Jurkat, Clone E6-1 (cell line): ENCODE results near the gene CLDN5.
"Not testable (repeated sequence)": the region's sequence is repeated elsewhere in the genome, so short reads cannot be mapped to it uniquely, and the experiment has no call there.

Experiments used
- DNase-seq: peaks from one replicate; pipeline ENCODE4 v3.0.0-alpha.2; 2011; ENCODE audit warnings: low read depth, low spot score
- H3K4me3 ChIP-seq: 2 replicates; pipeline ENCODE4 v1.5.1; 2011; ENCODE audit warnings: mild to moderate bottlenecking, low read length, control low read depth, moderate library complexity

The CLDN5 gene

DNA sequence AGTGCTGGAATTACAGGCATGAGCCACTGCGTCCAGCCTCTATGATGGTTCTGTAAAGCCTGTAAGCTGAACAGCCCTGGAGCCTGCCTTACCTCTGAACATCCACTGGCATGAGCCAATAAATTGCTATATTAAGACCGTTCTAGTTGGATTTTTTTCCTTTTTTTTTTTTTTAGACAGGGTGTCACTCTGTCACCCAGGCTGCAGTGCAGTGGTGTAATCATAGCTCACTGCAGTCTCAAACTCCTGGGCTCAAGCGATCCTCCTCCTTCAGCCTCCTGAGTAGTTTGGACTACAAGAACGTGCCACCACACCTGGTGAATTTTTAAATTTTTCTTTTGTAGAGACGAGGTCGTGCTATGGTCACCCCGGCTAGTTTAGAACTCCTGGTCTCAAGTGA, 26.2 kb upstream of the CLDN5 start:
- H3K4me3 ChIP-seq = no peak overlapping the region
- DNase-seq = no peak

DNA sequence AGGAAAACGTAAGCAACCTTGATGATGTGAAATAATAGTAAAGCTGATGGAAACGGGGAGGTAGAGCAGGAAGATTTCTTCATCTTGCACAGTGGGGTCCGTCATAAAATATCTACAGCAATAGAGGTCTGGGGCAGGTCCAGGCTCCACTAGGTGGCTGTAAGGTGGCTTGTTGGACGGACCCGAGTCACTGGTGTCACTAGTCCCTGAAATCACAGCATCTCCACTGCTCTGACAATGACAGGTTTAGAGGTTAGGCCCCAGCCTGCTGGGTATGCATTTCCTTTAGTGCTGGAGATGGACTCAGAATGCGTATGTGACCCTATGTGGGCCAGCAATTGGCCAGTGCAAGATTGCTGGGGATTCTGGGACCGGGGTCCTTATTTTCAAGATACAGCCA, 25.2 kb upstream of the CLDN5 start:
- H3K4me3 ChIP-seq = no peak overlapping the region
- no peak for DNase-seq

DNA sequence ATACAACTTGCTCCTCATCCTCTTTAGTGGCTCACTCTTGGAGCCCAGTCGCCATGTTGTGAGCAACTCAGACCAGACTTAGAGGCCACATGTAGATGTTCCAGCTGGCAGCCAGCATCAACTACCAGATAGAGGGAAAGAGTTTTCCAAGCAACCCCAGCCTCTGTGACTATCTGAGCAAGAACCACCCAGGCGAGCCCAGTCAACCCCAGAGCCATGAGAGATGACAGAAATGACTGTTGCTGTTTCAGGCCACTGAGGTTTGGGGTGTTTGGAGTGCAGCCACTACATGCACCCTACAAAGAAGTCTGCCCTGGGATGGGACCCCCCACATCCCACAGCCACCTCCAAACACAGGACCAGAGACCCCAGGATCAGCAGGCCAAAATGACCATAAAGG, 24.8 kb upstream of the CLDN5 start:
- H3K4me3 ChIP-seq = no peak overlapping the region
- no peak for DNase-seq

DNA sequence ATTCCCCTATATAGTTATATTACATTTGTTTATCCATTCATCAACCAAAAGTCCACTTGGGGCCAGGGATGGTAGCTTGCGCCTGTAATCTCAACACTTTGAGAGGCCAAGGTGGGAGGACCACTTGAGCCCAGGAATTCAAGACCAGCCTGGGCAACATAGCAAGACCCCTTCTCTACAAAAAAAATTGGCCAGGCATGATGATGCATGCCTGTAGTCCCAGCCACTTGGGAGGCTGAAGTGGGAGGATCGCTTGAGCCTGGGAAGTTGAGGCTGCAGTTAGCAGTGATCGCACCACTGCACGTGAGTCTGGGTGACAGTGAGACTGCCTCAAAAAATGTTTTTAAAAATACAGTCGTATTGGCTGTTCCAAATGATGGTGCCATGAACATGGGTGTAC, 24.2 kb upstream of the CLDN5 start:
- not testable (repeated sequence) for H3K4me3 ChIP-seq, DNase-seq

DNA sequence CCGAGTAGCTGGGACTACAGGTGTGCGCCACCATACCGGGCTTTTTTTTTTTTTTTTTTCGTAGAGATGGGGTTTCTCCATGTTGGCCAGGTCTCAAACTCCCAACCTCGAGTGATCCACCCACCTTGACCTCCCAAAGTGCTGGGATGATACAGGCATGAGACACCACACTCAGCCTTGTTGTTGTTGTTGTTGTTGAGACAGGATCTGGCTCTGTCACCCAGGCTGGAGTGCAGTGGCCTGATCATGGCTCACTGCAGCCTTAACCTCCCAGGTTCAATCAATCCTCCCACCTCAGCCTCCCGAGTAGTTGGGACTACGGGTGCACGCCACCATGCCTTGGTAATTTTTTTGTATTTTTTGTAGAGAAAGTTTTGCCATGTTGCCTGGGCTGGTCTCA, 23.4 kb upstream of the CLDN5 start:
- DNase-seq = no peak
- H3K4me3 ChIP-seq = no peak overlapping the region

GRCh38 chr22:19546680-19547079, 22.5 kb upstream of the CLDN5 start:
- no peak overlapping the region for H3K4me3 ChIP-seq
- no peak for DNase-seq

- H3K4me3 ChIP-seq = no peak overlapping the region
- DNase-seq = no peak
These were observed 21.7 kb upstream of the CLDN5 start for GRCh38 chr22:19545935-19546207.

GRCh38 chr22:19543970-19544708, 19.9 kb upstream of the CLDN5 start:
- DNase-seq = no peak
- no peak overlapping the region for H3K4me3 ChIP-seq

DNA sequence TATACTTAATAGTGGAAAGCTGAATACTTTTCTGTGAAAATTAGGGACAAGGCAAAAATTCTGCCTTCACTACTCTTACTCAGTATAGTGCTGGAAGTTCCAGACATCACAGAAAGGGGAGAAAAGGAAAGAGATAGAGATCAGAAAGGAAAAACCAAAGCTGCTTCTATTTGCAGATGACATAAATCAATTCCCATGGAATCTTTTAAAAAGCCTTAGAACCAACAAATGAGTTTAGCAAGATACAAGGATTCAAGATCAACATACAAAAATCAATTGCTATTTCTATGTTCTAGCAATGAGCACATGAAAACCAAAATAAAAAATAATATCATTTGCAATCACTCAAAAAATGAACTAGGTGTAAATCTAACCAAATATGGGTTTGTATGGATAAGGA, 16.2 kb upstream of the CLDN5 start:
- DNase-seq = no peak
- H3K4me3 ChIP-seq = no peak overlapping the region

- DNase-seq = no peak
- H3K4me3 ChIP-seq = no peak overlapping the region
These were observed 13.8 kb upstream of the CLDN5 start for GRCh38 chr22:19537941-19538488.

DNA sequence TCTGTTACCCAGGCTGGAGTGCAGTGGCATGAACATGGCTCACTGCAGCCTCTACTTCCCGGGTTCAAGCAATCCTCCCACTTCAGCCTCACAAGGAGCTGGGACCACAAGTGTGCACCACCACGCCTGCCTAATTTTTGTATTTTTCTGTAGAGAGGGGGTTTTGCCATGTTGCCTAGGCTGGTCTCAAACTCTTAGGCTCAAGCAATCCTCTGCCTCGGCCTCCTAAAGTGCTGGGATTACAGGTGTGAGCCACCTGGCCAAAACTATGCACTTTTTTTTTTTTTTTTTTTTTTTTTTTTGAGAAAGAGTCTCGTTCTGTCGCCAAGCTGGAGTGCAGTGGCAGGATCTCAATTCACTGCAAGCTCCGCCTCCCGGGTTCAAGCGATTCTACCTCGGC, 12.4 kb upstream of the CLDN5 start:
- no peak for DNase-seq
- no peak overlapping the region for H3K4me3 ChIP-seq

- DNase-seq = peak; percentile 39
- H3K4me3 ChIP-seq = no peak overlapping the region
These were observed 10.8 kb upstream of the CLDN5 start for GRCh38 chr22:19535001-19535400.

DNA sequence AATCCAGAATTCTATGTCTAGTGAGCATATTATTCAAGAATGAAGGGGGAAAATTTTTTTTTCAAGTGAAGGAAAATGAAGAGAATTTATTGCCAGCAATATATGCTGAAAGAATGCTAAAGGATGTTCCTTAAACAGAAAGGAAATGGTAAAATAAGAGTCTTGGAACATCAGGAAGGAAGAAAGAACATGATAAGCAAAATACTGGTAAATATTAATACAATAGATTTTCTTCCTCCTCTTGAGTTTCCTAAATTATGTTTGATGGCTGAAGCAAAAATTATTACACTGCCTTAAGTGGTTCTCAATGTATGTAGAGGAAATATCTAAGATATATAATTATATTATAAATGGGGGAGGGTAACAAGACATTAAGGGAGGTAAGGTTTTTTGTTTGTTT, 9.6 kb upstream of the CLDN5 start:
- H3K4me3 ChIP-seq = no peak overlapping the region
- DNase-seq = no peak

GRCh38 chr22:19533049-19533626, 8.9 kb upstream of the CLDN5 start:
- no peak for DNase-seq
- H3K4me3 ChIP-seq = no peak overlapping the region

GRCh38 chr22:19531327-19531726, 7.1 kb upstream of the CLDN5 start:
- DNase-seq, H3K4me3 ChIP-seq: not testable (repeated sequence)

GRCh38 chr22:19530751-19531150, 6.5 kb upstream of the CLDN5 start:
- no peak overlapping the region for H3K4me3 ChIP-seq
- no peak for DNase-seq

DNA sequence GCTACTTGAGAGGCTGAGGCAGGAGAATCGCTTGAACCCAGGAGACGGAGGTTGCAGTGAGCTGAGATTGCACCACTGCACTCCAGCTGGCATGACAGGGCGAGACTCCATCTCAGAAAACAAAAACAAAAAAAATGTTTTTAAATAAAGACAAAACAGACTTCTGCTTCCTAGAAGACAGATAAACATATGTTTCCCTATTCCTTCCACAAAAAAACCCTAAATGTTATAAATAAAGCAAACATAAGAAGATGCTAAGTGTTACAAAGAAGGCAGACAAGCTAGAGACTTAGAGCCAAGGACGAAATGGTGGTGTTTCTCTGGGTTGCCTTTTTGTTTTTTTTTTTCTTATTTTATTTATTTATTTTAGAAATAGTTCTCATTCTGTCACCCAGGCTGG, 5.6 kb upstream of the CLDN5 start:
- H3K4me3 ChIP-seq = no peak overlapping the region
- no peak for DNase-seq

GRCh38 chr22:19527861-19528417, 3.7 kb upstream of the CLDN5 start:
- DNase-seq = no peak

GRCh38 chr22:19527321-19527721, 3.1 kb upstream of the CLDN5 start:
- no peak for DNase-seq
- H3K4me3 ChIP-seq = no peak overlapping the region

More at GRCh38 chr22:19527861-19528417, 3.7 kb upstream of the CLDN5 start:
- H3K4me3 ChIP-seq = no peak overlapping the region

DNA sequence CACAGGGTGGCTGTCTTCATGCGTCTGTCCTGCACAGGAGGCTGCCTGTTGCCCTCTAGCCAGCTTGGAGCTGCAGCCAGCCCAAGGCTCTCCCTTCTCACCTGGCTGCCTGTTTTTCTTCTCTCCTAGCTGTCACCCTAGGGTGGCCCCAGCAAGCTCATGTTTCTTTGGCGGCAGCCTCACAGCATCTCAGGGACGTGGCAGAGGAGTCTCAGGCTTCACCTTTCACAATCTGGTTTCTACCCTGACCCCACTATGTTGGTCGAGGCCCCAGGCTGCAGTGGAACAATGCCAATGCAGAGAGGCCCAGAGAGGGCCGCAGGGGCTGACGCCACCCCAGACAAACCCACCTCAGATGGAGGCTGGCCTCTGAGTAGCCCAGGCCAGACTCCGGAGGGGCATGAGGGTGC, 2.5 kb upstream of the CLDN5 start:
- no peak overlapping the region for H3K4me3 ChIP-seq
- DNase-seq = no peak
